IMR-90 (cell line): ENCODE results near the gene UNC13A. TPM values are rescaled to one million over a fixed set of nuclear protein-coding genes. Genes with fewer than 3 reads are reported as not detected.

Source experiments
- ATAC-seq: fragments of 200-7000 bp; cut with Tn5 transposase; 2 replicates; pipeline ENCODE4 v1.9.1; 2020; ENCODE audit warnings: low read depth, mild to moderate bottlenecking, moderate library complexity
- BruUV-seq: library from RNA; stranded (reverse); fragments of 400-500 nt; replicated peaks from 2 replicates; lab custom pipeline; 2021; lab: Mats Ljungman, UMichigan
- CTCF ChIA-PET: fragments of 300-600 bp; formaldehyde crosslinking; extraction: SDS; loops from one replicate; lab custom pipeline; 2021; ENCODE audit warnings: antibody characterized with exemption; lab: Yijun Ruan, JAX
- POLR2A ChIA-PET: fragments of 300-600 bp; sonication (Branson Sonifier 250); formaldehyde crosslinking; loops from one replicate; lab custom pipeline; 2022; ENCODE audit warnings: antibody characterized with exemption; ENCODE audit not compliant: unreplicated experiment; lab: Charles Lee
- DNase-seq: peaks from one replicate; pipeline ENCODE4 v3.0.0; 2013
- H2AFZ ChIP-seq: replicated peaks from 2 replicates; pipeline ENCODE3; 2013; ENCODE audit warnings: low read length, mild to moderate bottlenecking; ENCODE audit not compliant: poor library complexity
- H2AK5ac ChIP-seq: 2 replicates; pipeline ENCODE4 v1.6.1; 2013; ENCODE audit warnings: low read depth, low read length, inconsistent platforms
- H2AK9ac ChIP-seq: replicated peaks from 2 replicates; pipeline ENCODE3; 2013; ENCODE audit warnings: mild to moderate bottlenecking, low read depth, low read length, moderate library complexity; ENCODE audit not compliant: poor library complexity
- H2BK120ac ChIP-seq: 2 replicates; pipeline ENCODE4 v1.6.1; 2013; ENCODE audit warnings: low read depth, low read length, inconsistent platforms
- H2BK15ac ChIP-seq: 3 replicates; pipeline ENCODE4 v1.6.1; 2013; ENCODE audit warnings: low read depth, low read length, inconsistent platforms
- H2BK20ac ChIP-seq: 2 replicates; pipeline ENCODE4 v1.6.1; 2013; ENCODE audit warnings: low read depth, mild to moderate bottlenecking, inconsistent platforms, low read length, moderate library complexity
- H2BK5ac ChIP-seq: 2 replicates; pipeline ENCODE4 v1.6.1; 2013; ENCODE audit warnings: mild to moderate bottlenecking, low read depth, low read length, inconsistent platforms; ENCODE audit not compliant: poor library complexity, severe bottlenecking
- H3K14ac ChIP-seq: replicated peaks from 2 replicates; pipeline ENCODE4 v1.6.1; 2013; ENCODE audit warnings: low read depth, low read length, inconsistent platforms
- H3K18ac ChIP-seq: 2 replicates; pipeline ENCODE4 v1.6.1; 2013; ENCODE audit warnings: low read depth, low read length, control low read depth
- H3K23ac ChIP-seq: 2 replicates; pipeline ENCODE4 v1.6.1; 2013; ENCODE audit warnings: low read depth, low read length, inconsistent platforms
- H3K27ac ChIP-seq: 2 replicates; pipeline ENCODE4 v1.5.1; 2013; ENCODE audit warnings: mild to moderate bottlenecking, control low read depth, low read length; ENCODE audit not compliant: insufficient read depth
- H3K27me3 ChIP-seq: 2 replicates; pipeline ENCODE4 v1.6.1; 2013; ENCODE audit warnings: low read length; ENCODE audit not compliant: control insufficient read depth, insufficient read depth
- H3K36me3 ChIP-seq: 2 replicates; pipeline ENCODE4 v1.6.1; 2013; ENCODE audit warnings: low read length, mixed read lengths; ENCODE audit not compliant: control insufficient read depth, insufficient read depth
- H3K4ac ChIP-seq: 2 replicates; pipeline ENCODE4 v1.6.1; 2013; ENCODE audit warnings: low read depth, low read length, inconsistent platforms
- H3K4me1 ChIP-seq: 2 replicates; pipeline ENCODE4 v1.6.1; 2013; ENCODE audit warnings: low read length, mixed read lengths; ENCODE audit not compliant: control insufficient read depth, insufficient read depth
- H3K4me2 ChIP-seq: 2 replicates; pipeline ENCODE4 v1.6.1; 2013; ENCODE audit warnings: low read depth, mild to moderate bottlenecking, control low read depth, low read length, moderate library complexity
- H3K4me3 ChIP-seq: 2 replicates; pipeline ENCODE4 v1.5.1; 2013; ENCODE audit warnings: low read depth, mild to moderate bottlenecking, control low read depth, low read length, moderate library complexity; ENCODE audit not compliant: insufficient read depth
- H3K56ac ChIP-seq: 2 replicates; pipeline ENCODE4 v1.6.1; 2013; ENCODE audit warnings: low read length, inconsistent platforms; ENCODE audit not compliant: insufficient read depth; ENCODE audit errors: extremely low read depth
- H3K79me1 ChIP-seq, 2 experiments: 2 replicates each; pipeline ENCODE4 v1.6.1; 2013; ENCODE audit warnings: low read length in 2 of 2, inconsistent platforms in 1 of 2, low read depth in 1 of 2
- H3K9ac ChIP-seq: 2 replicates; pipeline ENCODE4 v1.6.1; 2013; ENCODE audit warnings: low read depth, low read length, control low read depth
- H3K9me1 ChIP-seq: 2 replicates; pipeline ENCODE4 v1.6.1; 2013; ENCODE audit warnings: low read length, inconsistent platforms; ENCODE audit not compliant: insufficient read depth
- H3K9me3 ChIP-seq: 2 replicates; pipeline ENCODE4 v1.6.1; 2013; ENCODE audit warnings: low read length; ENCODE audit not compliant: control insufficient read depth, insufficient read depth
- H4K20me1 ChIP-seq: 2 replicates; pipeline ENCODE4 v1.6.1; 2013; ENCODE audit warnings: low read length, inconsistent platforms; ENCODE audit not compliant: insufficient read depth
- H4K5ac ChIP-seq: 2 replicates; pipeline ENCODE4 v1.6.1; 2013; ENCODE audit warnings: mild to moderate bottlenecking, low read depth, low read length, control low read depth
- H4K8ac ChIP-seq, 2 experiments: 2 replicates each; pipeline ENCODE4 v1.6.1; 2013; ENCODE audit warnings: low read depth in 2 of 2, low read length in 2 of 2, control low read depth in 1 of 2, inconsistent platforms in 1 of 2
- H4K91ac ChIP-seq: 2 replicates; pipeline ENCODE4 v1.6.1; 2013; ENCODE audit warnings: low read depth, low read length, inconsistent platforms; ENCODE audit not compliant: insufficient read depth
- RFX5 ChIP-seq: IDR thresholded peaks from 2 replicates; pipeline ENCODE4 v1.8.0; 2012; ENCODE audit warnings: low read depth, mild to moderate bottlenecking, low read length, moderate library complexity
- WGBS, 2 experiments: methylation state at CpG; one replicate each; pipeline versions ENCODE4 v1.1.5 to v1.1.7; 2013; ENCODE audit warnings: missing lambda C conversion rate in 2 of 2; ENCODE audit not compliant: insufficient read length in 1 of 2; ENCODE audit errors: extremely low coverage in 2 of 2; 5-methylcytosine and 5-hydroxymethylcytosine counted together
- dilution Hi-C: fragments of 300-500 bp; cut with HindIII; formaldehyde crosslinking; loops from one replicate; pipeline ENCODE4 v1.14.3; 2018; ENCODE audit warnings: low sequenced_read_pairs; ENCODE audit not compliant: unreplicated experiment
- in situ Hi-C: fragments of 300-500 bp; cut with MboI; formaldehyde crosslinking; loops from 3 replicates; pipeline ENCODE4 v1.14.3; 2019; ENCODE audit warnings: low sequenced_read_pairs, inconsistent platforms, mixed read lengths
- intact Hi-C: fragments of 100-400 bp; cut with micrococcal nuclease; formaldehyde crosslinking; loops from 2 replicates; pipeline ENCODE4 v1.10.0; 2022
- polyA plus RNA-seq, 3 experiments: library from polyadenylated mRNA; depleted of rRNA; stranded (reverse); fragments of >200 nt; gene quantifications; 2 replicates each; pipeline ENCODE4 v1.2.3, GENCODE V29; 2012; ENCODE audit warnings: low replicate concordance in 1 of 3
- total RNA-seq: library from RNA; depleted of rRNA; stranded (reverse); fragments of >200 nt; gene quantifications from 2 replicates; pipeline ENCODE4 v1.2.3, GENCODE V29; 2012
- TF ChIP-seq, protein P1 (sequence below): fragments of 150-350 bp; IDR thresholded peaks from 2 replicates; pipeline ENCODE4 v1.6.1; 2017; ENCODE audit warnings: mild to moderate bottlenecking, antibody characterized with exemption, low read length, low read depth

The UNC13A gene
- total and polyA plus RNA-seq, 2 of the 4 experiments (the other 2 are of a cell fraction): 0.18 to 0.22 TPM

GRCh38 chr19:17582613-17583012, 105.5 kb downstream of the UNC13A start:
- Histone ChIP-seq H3K36me3 (peaks cover 39% of the 10 kb centered on the region), H4K91ac (no peak overlapping the region), H3K18ac (no peak overlapping the region), H2AFZ (no peak overlapping the region), H3K27me3 (0 out of 2 replicates have a peak, but pooled peaks cover 2% of the 10 kb centered on the region), H3K9me3 (no peaks in the 10 kb centered on the region), H3K56ac (no peak overlapping the region), H3K9me1 (peaks cover 10% of the 10 kb centered on the region; the same call in 1 of the 2 replicates), H3K23ac (no peak overlapping the region), H3K14ac (no peak overlapping the region), H2BK120ac (no peak overlapping the region), H4K5ac (no peak overlapping the region), H2BK20ac (no peak overlapping the region), H2AK9ac (no peak overlapping the region), H3K79me1 (peaks cover under 1 to 6% of the 10 kb centered on the region in 2 experiments; a peak in 2 of 4 replicates), H3K9ac (no peak overlapping the region), H3K4me3 (no peak overlapping the region), H4K8ac (no peak overlapping the region), H3K4me2 (no peak overlapping the region), H3K27ac (no peak overlapping the region), H2BK15ac (no peak overlapping the region), H3K4ac (no peak overlapping the region), H2BK5ac (no peak overlapping the region), H3K4me1 (no peaks in the 10 kb centered on the region), H2AK5ac (no peak overlapping the region), H4K20me1 (peaks cover 15% of the 10 kb centered on the region)
- intact Hi-C loops (no loop called here), dilution Hi-C loops (no loop called here), in situ Hi-C loops (no loop called here)
- ChIA-PET POLR2A (no interaction called here), CTCF (interaction anchor here (0.5 kb wide), 1 partner anchor 28 kb away, joined by 3 read pairs; no protein-coding TSS in a partner anchor)
- no peak for ATAC-seq
- DNase-seq: no peak
- BruUV-seq: no TSS peak
- TF ChIP-seq, protein P1, sequence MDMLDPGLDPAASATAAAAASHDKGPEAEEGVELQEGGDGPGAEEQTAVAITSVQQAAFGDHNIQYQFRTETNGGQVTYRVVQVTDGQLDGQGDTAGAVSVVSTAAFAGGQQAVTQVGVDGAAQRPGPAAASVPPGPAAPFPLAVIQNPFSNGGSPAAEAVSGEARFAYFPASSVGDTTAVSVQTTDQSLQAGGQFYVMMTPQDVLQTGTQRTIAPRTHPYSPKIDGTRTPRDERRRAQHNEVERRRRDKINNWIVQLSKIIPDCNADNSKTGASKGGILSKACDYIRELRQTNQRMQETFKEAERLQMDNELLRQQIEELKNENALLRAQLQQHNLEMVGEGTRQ: no peak
- no peak for TF ChIP-seq RFX5
- 60% methylated on average over 1 of the region's 8 CpGs; no CpG with 5 or more reads in 1 of the 2 experiments for WGBS, 2 experiments
